Suprapubic skin (tissue), 4 donors: ENCODE results near the gene UHRF2. TPM values are rescaled to one million over a fixed set of nuclear protein-coding genes. Genes with fewer than 3 reads are reported as not detected.

Experiments used
- DNase-seq, 2 donors: peaks; one replicate each; pipeline ENCODE4 v3.0.0-alpha.2; 2019; ENCODE audit warnings: low spot score in 2 of 2
- H3K27ac ChIP-seq: fragments of 200-600 bp; sonication (generic); one replicate; pipeline ENCODE4 v1.5.1; 2019
- H3K27me3 ChIP-seq: fragments of 200-600 bp; sonication (generic); one replicate; pipeline ENCODE4 v1.5.1; 2019
- H3K36me3 ChIP-seq: fragments of 200-600 bp; sonication (generic); one replicate; pipeline ENCODE4 v1.5.1; 2019
- H3K4me1 ChIP-seq: fragments of 200-600 bp; sonication (generic); one replicate; pipeline ENCODE4 v1.5.1; 2019
- H3K4me3 ChIP-seq: fragments of 200-600 bp; sonication (generic); one replicate; pipeline ENCODE4 v1.5.1; 2019; ENCODE audit warnings: mild to moderate bottlenecking
- H3K9me3 ChIP-seq: fragments of 200-600 bp; sonication (generic); one replicate; pipeline ENCODE4 v1.5.1; 2019
- CTCF ChIP-seq, 2 donors: fragments of 200-600 bp in 1 of 2; fragments of 450-650 bp in 1 of 2; sonication (generic) in 1 of 2; IDR thresholded peaks; one replicate each; pipeline ENCODE4 v1.5.1; 2016 to 2019; ENCODE audit warnings: antibody characterized with exemption in 2 of 2, mild to moderate bottlenecking in 1 of 2, moderate library complexity in 1 of 2
- EP300 ChIP-seq: sonication (generic); formaldehyde crosslinking; IDR thresholded peaks from one replicate; pipeline ENCODE4 v1.6.1; 2017; ENCODE audit warnings: antibody characterized with exemption
- POLR2A ChIP-seq, 2 donors: fragments of 450-650 bp; IDR thresholded peaks; one replicate each; pipeline ENCODE4 v1.6.1; 2017; ENCODE audit warnings: antibody characterized with exemption in 2 of 2, mild to moderate bottlenecking in 2 of 2, moderate library complexity in 2 of 2
- POLR2AphosphoS5 ChIP-seq, 3 donors: sonication (generic); formaldehyde crosslinking; IDR thresholded peaks; one replicate each; pipeline ENCODE4 v1.6.1; 2017; ENCODE audit warnings: antibody characterized with exemption in 3 of 3
- WGBS: methylation state at CpG from one replicate; pipeline ENCODE4 v1.1.5; 2018; 5-methylcytosine and 5-hydroxymethylcytosine counted together
- total RNA-seq, 4 donors: library from RNA; depleted of rRNA; stranded (reverse); fragments of >200 nt; gene quantifications; one replicate each; pipeline ENCODE4 v1.1.0, GENCODE V29; 2016

The UHRF2 gene
- total RNA-seq, 4 donors from 2014 or later = 25.5 to 120 (median 70.6) TPM

GRCh38 chr9:6460189-6460768 lies 47.3 kb downstream of the UHRF2 start:
- no peak overlapping the region for H3K4me3 ChIP-seq
- TF ChIP-seq CTCF (IDR thresholded peaks at IDR 0.05) (no peak), POLR2A (IDR thresholded peaks at IDR 0.05) (no peak), POLR2AphosphoS5 (IDR thresholded peaks at IDR 0.05) (no peak), EP300 (no peak)
- WGBS = 97% methylated on average over 5 of the region's 5 CpGs

GRCh38 chr9:6461619-6462018 lies 48.6 kb downstream of the UHRF2 start:
- DNase-seq = no peak
- H3K36me3 ChIP-seq = peaks cover 8% of the 10 kb centered on the region
- TF ChIP-seq CTCF (IDR thresholded peaks at IDR 0.05) = no peak
- TF ChIP-seq POLR2AphosphoS5 (IDR thresholded peaks at IDR 0.05) = no peak
- no peak for TF ChIP-seq EP300
- no peak for TF ChIP-seq POLR2A (IDR thresholded peaks at IDR 0.05)
- H3K27ac ChIP-seq = no peak overlapping the region
- H3K27me3 ChIP-seq = no peaks in the 10 kb centered on the region
- H3K4me1 ChIP-seq = no peaks in the 10 kb centered on the region
- H3K4me3 ChIP-seq = no peak overlapping the region
- H3K9me3 ChIP-seq = no peaks in the 10 kb centered on the region
- WGBS = 99% methylated on average over 3 of the region's 3 CpGs

More at GRCh38 chr9:6460189-6460768, 47.3 kb downstream of the UHRF2 start:
- Histone ChIP-seq H3K4me1 (no peaks in the 10 kb centered on the region), H3K27me3 (no peaks in the 10 kb centered on the region), H3K9me3 (no peaks in the 10 kb centered on the region), H3K36me3 (peaks cover 8% of the 10 kb centered on the region), H3K27ac (no peak overlapping the region)
- no peak for DNase-seq

GRCh38 chr9:6467006-6467625 lies 54.1 kb downstream of the UHRF2 start:
- 85% methylated on average over 6 of the region's 6 CpGs for WGBS
- no peak for TF ChIP-seq CTCF (IDR thresholded peaks at IDR 0.05)
- Histone ChIP-seq H3K27ac (no peak overlapping the region), H3K9me3 (no peaks in the 10 kb centered on the region), H3K4me3 (no peak overlapping the region), H3K27me3 (no peaks in the 10 kb centered on the region), H3K36me3 (peaks cover 4% of the 10 kb centered on the region), H3K4me1 (no peaks in the 10 kb centered on the region)
- no peak for DNase-seq

GRCh38 chr9:6471231-6471850 lies 58.3 kb downstream of the UHRF2 start:
- no peaks in the 10 kb centered on the region for H3K4me1 ChIP-seq
- 98% methylated on average over 2 of the region's 2 CpGs for WGBS
- H3K9me3 ChIP-seq = no peaks in the 10 kb centered on the region
- no peak for TF ChIP-seq CTCF (IDR thresholded peaks at IDR 0.05)
- TF ChIP-seq POLR2AphosphoS5 (IDR thresholded peaks at IDR 0.05) = no peak
- no peak for TF ChIP-seq POLR2A (IDR thresholded peaks at IDR 0.05)
- H3K36me3 ChIP-seq = no peaks in the 10 kb centered on the region
- no peak overlapping the region for H3K4me3 ChIP-seq
- no peaks in the 10 kb centered on the region for H3K27me3 ChIP-seq
- DNase-seq = no peak
- no peak overlapping the region for H3K27ac ChIP-seq

GRCh38 chr9:6473151-6473550 lies 60.2 kb downstream of the UHRF2 start:
- DNase-seq = no peak
- Histone ChIP-seq H3K4me3 (no peak overlapping the region), H3K36me3 (peaks cover 16% of the 10 kb centered on the region), H3K4me1 (no peaks in the 10 kb centered on the region), H3K9me3 (no peaks in the 10 kb centered on the region), H3K27me3 (no peaks in the 10 kb centered on the region), H3K27ac (no peak overlapping the region)
- WGBS = 96% methylated on average over 2 of the region's 2 CpGs
- TF ChIP-seq POLR2A (IDR thresholded peaks at IDR 0.05) (no peak), EP300 (no peak), POLR2AphosphoS5 (IDR thresholded peaks at IDR 0.05) (no peak), CTCF (IDR thresholded peaks at IDR 0.05) (no peak)
